Fibroblast of the conjunctiva (primary cell): ENCODE results near the gene PHC2.

ENCODE experiments used
- DNase-seq: peaks from one replicate; pipeline ENCODE4 v3.0.0-alpha.2; 2010; ENCODE audit warnings: low read depth

Gene PHC2

DNA sequence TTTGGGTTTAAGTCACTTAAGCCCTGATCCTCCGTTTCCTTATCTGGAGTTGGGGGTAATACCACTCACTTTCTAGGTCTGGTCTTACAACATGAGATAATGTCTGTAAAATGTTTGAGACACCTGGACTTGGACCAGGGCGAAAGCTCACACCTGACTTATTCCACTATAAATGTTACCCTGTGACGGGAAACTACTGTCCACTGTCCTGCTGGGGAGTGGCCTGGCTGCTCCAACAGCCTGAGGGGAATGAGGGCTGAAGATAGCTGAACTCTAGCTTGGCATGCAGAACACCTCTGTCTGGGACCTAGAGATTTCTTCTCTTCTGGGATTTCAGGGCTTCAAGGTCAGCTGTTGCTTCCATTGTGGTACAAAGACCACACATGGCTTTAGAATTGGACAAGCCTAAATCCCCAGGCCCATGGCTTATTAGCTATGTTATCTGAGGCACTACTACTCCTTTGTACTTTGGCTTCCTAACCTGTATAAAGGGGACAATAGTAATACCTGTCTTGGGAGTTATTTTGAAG, 100.5 kb downstream of the PHC2 start:
- no peak for DNase-seq

DNA sequence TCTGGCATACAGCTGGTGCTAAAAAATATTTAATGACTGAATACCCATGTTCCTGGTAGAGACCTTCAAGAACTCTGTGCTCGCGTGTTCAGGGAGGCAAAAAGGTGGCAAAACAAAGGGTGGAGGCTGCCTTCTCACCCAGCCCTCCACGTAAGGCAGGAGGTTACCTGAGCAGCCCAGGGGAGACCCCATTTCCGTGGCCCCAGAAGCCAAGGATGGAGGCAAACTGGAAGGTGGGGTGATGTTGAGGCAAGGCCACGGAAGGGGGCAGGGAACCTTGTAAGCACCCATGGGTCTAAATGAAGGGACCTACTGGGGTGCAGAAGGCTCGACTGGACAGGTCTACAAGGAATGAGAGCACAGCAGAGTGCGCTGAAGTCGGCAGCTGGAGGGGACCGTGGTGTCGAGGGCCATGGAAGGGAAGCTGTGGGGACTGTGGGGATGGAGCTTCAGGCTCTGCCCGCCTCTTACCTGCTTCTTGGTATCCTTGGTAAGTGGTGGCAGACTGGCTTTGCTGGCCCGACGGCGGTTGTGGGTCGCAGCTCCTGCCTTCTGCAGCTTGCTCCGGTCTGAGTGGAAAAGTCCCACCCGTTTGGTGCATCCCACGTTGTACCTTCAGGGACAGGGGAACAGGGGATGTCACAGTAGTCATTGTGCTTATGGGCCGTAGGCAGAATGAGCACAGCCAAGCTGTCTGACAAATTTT, 101.1 kb downstream of the PHC2 start:
- DNase-seq, result no peak

DNA sequence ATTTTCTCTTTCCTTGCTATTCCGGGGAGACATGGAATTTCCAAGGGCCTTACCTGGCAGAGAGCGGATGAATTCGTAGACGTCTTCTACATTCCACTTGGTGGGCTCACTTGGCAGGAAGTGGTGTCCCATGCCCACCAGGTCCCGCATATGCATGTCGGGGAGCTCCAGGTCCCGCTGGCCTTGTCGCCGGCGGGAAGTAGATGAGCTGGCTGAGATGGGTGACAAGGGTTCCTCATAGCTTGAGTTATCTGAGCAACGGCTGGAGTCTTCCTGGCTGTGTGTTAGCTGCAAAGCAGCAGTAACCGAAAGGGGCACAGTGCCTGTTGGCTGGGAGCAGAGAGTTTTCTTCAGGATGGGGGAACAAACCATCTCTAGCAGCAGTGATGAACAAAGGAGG, 102.1 kb downstream of the PHC2 start:
- no peak for DNase-seq

GRCh38 chr1:33327587-33328325, 103.1 kb downstream of the PHC2 start:
- DNase-seq, result peak; percentile 87

DNA sequence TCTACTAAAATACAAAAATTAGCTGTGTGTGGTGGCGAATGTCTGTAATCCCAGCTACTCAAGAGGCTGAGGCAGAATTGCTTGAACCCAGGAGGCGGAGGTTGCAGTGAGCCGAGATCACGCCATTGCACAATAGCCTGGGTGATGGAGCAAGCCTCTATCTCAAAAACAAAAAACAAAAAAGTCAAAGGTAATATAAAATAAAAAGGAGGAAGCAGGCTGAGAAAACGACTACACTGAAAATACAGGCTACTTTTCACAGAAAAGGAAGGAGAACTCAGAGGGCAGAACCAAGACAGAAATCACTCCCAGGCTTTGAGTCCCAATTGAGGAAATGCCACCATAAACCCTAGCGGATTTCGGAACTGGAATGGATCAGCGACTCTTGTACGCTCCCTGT, 104.1 kb downstream of the PHC2 start:
- no peak for DNase-seq

DNA sequence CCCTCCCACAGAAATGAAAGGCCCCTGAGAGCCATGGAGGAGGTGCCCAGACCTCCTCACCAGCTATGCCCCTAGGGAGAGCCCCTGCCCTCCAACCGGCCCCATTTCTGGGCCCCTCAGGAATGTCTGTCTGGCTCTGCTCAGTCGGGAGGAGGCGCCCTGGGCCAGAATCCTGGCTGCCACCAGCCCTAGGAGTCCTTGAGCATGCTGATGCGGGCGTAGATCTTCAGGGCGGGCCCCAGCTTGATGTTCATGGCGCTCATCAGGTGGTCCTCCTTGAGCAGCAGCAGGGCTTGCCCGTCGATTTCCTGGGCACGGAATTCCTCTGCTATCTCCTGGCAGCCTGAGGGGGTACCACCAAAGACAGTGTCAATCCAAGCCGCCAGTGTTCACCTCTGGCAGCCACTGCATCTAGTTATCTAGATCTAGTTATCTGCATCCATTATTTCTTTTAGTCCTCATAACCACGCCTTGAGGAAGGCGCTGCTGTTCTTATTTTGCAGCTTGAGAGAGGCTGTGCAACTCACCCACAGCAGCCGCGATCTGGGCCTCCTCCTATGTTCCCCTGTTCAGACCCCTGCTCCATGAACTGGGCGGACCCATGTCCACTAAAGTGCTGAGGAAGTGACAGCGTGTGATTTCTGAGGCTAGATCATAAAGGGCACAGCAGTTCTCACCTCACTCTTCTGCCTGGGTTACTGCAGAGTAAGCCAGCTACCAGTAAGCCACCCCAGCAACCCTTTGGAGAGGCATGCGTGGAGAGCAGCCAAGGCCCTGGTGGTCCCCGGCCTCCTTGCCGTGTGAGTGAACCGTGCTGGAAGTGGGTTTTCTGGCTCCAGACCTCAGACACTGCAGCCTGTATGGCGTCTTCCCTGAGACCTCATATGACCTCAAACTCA, 106.0 kb downstream of the PHC2 start:
- DNase-seq, result no peak

- DNase-seq, result no peak
Measured at GRCh38 chr1:33323663-33324477, 107.0 kb downstream of the PHC2 start.

- DNase-seq, result no peak
Measured at GRCh38 chr1:33322870-33323585, 107.9 kb downstream of the PHC2 start.

DNA sequence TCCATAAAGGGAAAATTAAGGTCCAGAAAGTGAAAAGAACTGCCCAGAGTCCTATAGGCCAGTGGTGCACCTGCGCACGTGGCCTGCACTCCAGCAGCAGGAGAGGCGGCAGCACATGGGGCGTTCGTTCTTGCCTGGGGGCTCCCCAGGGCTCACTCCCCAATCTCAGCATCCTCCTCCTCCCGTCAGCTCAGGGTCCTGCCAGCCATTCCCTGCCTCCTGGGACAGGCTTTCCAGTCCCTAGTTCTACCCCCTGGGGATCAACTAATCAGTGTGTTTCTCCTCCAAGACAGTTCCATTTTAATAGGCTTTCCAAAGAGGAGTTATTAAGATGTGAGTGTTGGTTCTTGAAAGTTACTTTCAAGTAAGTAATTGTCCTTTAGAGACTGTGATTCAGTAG, 108.8 kb downstream of the PHC2 start:
- DNase-seq, result no peak

GRCh38 chr1:33321178-33321577, 109.7 kb downstream of the PHC2 start:
- no peak for DNase-seq

DNA sequence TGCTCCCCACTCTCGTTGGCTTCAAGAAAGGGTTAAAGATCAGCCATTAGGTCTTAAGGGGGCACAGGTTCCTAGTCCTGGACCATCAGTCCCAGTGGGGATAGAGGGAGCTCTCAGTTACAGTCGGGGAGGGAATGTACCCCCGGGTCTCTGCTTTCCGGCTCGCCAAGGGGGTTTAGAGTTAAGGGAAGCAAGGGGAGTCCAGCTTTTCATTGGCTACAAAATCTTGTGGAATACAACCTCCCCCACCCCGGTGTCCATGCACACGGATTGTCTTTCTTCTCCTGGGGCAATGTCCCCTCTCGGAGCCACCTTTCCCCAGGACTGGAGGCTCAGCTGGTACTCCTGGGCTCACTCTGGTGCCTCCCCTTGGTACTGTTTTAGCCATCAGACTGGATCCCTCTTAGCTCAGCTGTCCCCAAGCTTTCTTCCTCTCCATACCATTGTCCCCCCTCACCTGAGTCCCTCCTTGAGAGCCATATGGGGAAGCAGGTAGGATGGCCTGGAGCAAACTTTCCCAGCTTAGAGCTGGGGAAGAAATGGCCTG, 110.2 kb downstream of the PHC2 start, which contains the start of gene A3GALT2:
Gene A3GALT2 (minus strand): TSS at position 480 of the 547 bp plus-strand sequence. CDS start 0 bp downstream, at position 480.
- no peak for DNase-seq

DNA sequence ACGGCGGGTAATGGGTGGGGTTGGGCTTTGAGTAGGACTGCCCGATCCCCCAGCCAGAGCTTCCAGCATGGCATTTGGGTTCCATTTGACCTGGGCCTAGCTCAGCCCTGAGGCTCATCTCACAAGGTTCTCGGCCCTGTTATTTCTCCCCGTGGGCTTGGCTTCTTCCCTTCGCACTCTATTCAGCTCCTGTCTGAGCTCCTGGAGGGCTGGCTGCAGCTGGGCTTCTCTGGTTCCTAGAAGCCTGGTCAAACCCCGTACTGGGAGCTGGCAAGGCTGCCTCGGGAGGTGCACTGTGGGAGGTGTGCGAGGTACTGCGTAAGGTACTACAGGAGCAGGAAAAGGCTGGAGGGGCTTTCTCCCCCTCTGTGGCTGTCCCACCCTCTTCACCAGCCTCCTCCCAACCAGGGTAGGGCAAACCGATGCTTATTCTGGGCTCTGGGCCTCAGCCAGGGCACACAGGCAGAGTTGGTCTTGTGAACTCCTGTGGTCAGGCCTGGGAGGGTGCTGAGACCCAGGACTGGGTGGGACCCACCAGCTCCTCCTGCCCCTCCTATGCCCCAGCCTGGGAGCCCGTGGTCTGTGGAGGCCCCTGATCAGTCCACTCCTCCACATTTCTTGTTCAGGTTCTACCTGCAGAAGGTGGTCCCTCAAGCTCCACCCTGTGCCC, 110.8 kb downstream of the PHC2 start:
- DNase-seq, result no peak

GRCh38 chr1:33319186-33319948, 111.5 kb downstream of the PHC2 start:
- no peak for DNase-seq

- no peak for DNase-seq
Measured at GRCh38 chr1:33317946-33318345, 112.9 kb downstream of the PHC2 start.

DNA sequence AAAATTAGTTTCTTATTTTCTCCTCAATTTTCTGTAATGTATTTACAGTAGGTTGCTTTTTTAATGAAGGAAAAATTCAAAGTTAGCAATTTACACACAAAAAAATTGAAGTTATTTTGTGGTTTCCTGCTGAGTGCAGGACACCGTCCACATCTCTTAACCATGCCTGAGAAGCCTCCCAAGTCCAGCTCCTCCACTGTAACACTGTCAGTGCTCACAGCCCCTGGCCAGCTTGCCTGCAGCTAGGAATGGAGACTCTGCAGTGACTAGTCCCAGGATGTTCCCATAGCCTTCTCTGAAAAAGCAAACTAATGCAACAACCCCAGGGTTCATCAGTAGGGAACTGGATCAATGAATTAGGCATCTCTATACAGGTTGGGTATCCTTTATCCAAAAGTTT, 113.5 kb downstream of the PHC2 start:
- no peak for DNase-seq

GRCh38 chr1:33316601-33317000, 114.3 kb downstream of the PHC2 start:
- DNase-seq, result no peak

- no peak for DNase-seq
Measured at GRCh38 chr1:33314416-33314815, 116.5 kb downstream of the PHC2 start.

GRCh38 chr1:33312413-33312749, 118.5 kb downstream of the PHC2 start:
- no peak for DNase-seq

DNA sequence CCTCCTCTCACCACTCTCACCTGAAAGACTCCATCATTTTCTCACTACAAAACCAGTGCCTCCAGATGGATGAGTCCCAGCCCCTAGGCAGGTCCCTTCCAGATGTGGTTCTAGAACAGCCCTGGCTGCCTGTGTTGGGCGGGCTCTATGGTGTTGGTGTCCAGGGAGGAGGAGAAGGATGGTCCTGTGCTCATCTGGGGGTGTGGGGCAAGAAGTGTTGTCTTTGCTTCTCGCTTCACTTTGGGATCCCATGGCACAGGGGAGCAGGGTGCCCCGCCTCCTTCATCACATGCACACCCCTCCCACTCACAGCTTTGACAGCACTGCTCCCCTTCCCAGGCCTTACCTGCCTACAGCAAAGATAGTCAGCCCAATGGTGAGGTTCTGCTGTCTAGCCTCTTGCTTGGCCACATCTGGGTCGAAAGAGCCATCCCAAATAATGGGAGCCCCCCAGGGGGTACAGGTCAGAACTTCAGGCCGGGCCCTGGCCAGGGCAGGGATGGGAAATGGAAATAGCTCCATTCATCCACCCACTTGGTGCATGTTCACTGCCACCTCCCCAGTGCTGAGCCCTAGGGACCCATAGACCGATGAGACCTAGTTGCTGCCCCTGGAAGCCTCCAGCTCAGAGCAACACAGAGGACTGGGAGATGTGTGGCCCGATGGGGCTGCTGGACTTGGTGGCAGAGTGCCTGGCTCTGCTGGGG, 119.0 kb downstream of the PHC2 start:
- DNase-seq, result no peak
